GM19240 (cell line): ENCODE measurements around the gene MIF.

Experiments
- DNase-seq: peaks from one replicate; pipeline ENCODE4 v3.0.0; 2011; ENCODE audit warnings: low spot score; ENCODE audit not compliant: insufficient read length

MIF gene

DNA sequence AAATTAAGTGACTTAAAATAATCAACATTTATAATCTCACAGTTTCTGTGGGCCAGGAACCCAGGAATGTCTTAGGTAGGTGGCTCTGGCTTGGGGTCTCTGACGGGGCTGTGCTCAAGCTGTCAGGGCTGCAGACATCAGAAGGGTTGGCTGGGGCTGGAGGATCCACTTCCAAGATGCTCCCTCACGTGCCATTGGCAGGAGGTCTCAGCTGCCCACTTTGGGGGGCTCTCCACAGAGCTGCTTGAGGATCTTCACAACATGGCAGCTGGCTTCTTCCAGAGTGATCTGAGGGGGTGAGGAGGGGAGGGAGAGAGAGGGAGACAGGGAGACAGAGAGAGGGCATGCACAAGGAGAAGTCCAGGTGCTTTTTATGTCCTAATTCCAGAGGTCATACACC, 18.4 kb upstream of the MIF start:
- no peak for DNase-seq

DNA sequence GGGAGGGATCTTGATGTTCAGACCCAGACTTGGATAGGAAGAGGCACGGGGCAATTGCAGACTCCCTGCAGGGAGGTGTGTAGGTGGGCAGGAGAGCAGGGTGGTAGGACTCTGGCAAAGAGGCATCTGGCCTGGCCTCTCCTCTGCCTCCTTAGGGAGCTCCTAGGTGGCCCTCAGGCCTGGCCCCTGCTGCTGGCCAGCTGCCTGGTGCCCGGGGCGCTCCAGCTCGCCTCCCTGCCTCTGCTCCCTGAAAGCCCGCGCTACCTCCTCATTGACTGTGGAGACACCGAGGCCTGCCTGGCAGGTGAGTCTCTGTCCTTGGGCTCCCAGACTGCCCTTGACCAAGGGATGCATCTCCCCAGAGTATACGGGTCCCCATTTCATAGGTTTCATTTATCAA, 16.6 kb upstream of the MIF start:
- no peak for DNase-seq

DNA sequence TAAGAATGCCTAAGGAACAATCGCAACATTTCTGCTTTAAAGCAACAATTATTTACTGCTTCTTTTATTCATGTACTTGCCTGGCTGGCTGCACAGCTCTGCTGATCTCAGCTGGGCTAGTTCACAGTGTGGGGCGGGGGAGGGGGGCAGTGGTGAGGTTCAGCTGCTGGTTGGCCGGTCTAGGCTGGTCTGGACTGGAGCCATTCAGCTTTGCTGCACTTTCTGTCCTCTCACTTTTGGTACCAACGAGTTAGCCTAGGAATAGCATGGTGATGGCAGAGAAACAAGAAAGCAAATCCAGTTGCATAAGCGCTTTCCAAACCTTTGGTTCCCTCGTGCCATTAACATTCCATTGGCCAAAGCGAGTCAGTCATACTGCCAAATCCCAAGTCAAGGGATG, 16.0 kb upstream of the MIF start:
- no peak for DNase-seq

DNA sequence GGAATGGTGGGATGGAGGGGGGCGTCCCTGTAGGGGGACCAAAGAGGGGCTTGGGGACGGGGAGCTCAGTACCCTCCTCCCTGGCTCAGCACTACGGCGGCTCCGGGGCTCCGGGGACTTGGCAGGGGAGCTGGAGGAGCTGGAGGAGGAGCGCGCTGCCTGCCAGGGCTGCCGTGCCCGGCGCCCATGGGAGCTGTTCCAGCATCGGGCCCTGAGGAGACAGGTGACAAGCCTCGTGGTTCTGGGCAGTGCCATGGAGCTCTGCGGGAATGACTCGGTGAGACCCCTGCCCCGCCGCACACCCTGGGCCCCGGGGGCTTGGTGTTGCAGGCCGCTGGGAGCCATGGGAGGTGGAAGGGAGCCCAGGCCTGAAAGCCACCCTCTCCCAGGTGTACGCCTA, 11.8 kb upstream of the MIF start:
- no peak for DNase-seq

GRCh38 chr22:23883658-23884057, 10.5 kb upstream of the MIF start:
- DNase-seq: no peak

GRCh38 chr22:23884140-23884539, 10.0 kb upstream of the MIF start:
- no peak for DNase-seq

DNA sequence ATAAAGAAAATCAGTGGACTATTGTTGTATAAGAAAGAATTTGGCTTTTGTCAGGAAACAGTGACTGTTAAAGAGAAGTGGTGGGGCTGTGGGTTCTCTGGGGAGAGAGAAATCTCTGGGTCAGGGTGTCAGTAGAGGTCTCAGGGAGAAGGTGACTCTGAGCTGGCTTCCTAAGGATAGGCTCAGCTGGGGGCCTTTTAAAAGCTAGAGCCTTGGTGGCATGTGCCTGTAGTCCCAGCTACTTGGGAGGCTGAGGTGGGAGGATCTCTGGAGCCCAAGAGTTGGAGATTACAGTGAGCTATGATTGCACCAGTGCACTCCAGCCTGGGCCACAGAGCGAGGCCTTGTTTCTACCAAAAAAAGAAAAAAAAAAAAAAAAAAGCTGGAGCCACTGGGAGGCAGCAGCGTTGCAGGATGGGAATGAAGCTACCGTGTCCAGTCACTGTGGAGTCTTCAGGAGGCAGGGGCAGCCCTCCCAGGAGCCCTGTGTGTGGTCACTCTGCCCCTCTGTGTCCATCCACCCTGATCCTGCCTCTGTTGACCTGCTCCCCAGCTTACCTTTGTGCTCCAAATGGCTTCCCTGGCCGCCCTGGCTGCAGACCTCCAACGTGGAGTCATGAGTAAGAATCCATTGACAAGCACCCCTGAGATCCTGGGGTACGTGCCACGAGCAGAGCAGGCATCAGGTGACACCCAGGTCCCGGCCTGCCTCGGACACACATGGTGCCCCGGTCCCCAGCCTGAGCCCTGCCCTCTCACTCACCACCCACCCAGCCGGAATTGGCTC, 5.4 kb upstream of the MIF start:
- no peak for DNase-seq

DNA sequence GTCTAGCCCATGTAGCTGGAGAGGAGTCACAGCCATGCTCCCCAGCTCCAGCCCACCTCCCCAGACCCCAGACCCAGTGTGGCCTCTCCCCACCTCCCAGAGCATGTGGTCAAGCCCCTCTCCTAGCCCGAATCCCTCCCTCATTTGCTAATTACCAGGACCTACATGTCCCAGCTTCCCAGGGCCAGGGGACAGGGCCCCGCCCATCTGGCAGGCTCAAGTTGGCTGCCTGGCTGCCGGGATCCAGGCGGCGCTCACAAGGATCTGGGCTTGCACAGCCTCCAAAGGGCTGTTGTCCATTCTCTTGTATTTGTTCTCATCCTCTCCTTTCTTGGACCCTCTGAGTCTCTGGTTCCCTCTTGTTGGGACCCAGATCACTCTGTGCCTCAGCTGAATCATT, 4.6 kb upstream of the MIF start:
- DNase-seq: no peak

GRCh38 chr22:23891726-23892125, 2.5 kb upstream of the MIF start:
- DNase-seq: no peak

DNA sequence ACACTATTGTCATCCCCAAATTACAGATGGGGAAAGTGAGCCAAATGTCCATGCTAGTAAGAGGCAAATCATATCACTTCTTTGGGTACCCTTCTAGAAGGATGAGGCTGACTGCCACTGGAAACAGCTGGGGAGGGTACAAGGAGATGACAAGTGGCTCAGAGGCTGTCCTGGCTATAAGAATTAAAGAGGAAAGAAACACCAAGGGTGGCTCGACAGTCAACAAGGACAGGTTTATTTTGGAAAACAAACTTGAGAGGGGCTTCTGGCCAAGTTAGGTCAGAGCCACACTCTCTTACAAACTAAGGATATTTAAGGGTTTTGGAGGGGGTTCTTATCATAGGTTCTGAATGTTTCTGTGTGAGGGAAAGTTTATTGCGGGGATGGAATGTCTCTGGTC, 2.1 kb upstream of the MIF start:
- no peak for DNase-seq

- DNase-seq: no peak
Measured at GRCh38 chr22:23892706-23893105, 1.5 kb upstream of the MIF start.

DNA sequence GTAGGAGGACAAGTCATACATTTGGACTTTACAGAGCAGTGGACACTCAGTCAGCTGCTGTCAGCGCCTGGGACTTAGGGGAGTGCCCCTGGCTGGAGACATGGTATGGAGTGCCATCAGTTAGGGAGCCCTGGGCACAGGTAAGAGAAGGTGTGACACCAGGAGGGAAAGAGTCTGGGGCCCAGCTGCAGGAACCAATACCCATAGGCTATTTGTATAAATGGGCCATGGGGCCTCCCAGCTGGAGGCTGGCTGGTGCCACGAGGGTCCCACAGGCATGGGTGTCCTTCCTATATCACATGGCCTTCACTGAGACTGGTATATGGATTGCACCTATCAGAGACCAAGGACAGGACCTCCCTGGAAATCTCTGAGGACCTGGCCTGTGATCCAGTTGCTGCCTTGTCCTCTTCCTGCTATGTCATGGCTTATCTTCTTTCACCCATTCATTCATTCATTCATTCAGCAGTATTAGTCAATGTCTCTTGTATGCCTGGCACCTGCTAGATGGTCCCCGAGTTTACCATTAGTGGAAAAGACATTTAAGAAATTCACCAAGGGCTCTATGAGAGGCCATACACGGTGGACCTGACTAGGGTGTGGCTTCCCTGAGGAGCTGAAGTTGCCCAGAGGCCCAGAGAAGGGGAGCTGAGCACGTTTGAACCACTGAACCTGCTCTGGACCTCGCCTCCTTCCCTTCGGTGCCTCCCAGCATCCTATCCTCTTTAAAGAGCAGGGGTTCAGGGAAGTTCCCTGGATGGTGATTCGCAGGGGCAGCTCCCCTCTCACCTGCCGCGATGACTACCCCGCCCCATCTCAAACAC, 850 bp upstream of the MIF start:
- DNase-seq: no peak

DNA sequence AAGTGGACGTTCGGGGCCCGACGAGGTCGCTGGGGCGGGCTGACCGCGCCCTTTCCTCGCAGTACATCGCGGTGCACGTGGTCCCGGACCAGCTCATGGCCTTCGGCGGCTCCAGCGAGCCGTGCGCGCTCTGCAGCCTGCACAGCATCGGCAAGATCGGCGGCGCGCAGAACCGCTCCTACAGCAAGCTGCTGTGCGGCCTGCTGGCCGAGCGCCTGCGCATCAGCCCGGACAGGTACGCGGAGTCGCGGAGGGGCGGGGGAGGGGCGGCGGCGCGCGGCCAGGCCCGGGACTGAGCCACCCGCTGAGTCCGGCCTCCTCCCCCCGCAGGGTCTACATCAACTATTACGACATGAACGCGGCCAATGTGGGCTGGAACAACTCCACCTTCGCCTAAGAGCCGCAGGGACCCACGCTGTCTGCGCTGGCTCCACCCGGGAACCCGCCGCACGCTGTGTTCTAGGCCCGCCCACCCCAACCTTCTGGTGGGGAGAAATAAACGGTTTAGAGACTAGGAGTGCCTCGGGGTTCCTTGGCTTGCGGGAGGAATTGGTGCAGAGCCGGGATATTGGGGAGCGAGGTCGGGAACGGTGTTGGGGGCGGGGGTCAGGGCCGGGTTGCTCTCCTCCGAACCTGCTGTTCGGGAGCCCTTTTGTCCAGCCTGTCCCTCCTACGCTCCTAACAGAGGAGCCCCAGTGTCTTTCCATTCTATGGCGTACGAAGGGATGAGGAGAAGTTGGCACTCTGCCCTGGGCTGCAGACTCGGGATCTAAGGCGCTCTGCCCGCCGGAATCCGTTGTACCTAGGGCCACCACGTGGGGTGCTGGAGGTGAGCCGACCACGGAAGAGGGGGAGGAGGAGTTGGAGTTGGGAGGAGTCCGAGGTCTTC, 771 bp downstream of the MIF start:
- DNase-seq: peak; percentile 70

DNA sequence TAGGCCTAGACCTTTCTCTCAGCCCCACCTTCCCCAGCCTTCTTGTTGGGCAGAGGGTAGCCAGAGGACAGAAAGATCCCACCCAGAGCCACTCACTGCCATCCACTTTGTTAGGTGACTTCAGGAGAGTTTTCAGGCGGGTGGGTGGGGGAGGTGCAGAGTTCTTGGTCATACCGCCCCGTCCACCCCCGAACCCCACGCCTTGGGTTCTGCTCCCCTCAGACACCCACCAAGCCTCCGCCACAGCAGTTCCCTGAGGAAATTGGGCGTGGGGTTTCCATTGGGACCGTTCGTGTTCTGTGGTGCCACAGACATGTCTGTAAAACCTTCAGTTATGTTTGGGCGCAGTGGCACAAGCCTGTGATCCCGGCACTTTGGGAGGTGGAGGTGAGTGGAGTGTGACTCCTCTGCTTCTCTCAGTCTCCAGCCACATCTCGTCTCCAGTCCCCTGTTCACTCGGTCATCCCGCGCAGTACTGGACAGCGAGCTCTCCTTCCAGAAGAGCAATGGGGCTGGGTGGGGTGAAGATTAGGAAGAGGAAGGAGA, 1.5 kb downstream of the MIF start:
- no peak for DNase-seq

DNA sequence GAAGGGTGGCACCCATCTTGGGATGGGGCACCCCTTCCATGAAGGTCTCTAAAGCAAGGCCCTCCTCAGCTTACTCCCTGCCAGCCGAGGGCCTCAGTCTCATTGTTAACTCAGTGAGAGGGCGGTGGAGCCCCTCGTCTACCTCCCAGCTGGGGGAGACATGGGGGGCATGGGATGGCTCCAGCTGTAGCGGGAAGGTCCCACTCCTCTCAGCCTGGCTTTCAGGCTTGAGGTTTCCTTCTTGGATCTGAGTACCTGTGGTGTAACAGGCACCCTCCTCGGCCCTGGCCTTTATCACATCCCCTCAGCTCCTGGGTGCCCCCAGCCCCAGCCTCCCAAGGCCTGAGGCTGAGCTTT, 2.0 kb downstream of the MIF start:
- no peak for DNase-seq

DNA sequence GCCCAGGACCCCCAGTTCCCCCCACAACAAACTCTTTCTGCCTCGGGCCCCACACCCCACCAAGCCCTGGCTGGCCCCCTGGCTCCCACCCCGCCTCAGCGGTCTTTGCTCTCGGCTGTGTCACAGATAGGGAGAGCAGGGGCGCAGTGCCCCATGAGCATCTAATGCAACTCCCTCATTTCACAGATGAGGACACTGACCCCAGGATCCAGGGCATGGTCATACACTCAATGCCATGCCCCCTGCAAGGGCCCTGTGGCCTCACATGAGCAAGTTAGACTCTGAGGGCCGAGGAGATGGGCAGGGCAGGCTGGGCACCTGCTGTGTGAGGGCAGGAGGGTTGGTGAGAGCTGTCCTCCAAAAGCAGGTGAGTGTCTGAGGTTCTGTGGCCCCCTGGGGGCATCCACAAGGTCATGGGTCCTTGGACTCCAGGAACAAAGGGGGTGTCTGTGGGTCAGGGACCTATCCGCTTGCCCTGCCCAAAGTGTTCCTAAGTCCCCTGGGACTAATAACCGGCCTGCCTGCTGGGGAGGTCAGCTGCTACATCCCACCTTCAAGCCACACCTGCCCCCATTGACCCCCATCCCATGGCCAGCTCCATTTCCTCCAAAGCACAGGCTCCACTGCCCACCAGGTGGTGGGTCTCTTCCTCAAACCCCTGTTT, 2.5 kb downstream of the MIF start:
- DNase-seq: no peak

DNA sequence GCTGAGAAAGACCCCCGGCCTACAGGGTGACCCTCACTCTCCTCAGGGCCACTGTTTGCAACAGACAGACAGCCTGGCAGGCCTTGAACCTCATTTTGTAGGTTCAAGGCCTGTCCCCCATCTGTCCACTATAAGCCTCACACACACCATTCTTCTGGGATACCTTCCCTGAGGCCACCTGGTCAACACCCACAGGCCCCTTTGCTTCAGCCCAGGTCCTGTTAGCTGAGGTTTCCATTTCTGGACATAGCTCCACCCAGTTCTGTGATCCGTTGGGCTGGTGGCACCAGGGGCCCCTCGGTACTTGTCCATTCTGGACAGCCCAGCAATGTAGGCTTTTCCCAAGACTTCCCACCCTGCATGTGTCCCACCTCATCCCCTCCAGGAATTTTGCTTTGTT, 3.1 kb downstream of the MIF start:
- no peak for DNase-seq

- no peak for DNase-seq
Measured at GRCh38 chr22:23898006-23898974, 4.1 kb downstream of the MIF start.

DNA sequence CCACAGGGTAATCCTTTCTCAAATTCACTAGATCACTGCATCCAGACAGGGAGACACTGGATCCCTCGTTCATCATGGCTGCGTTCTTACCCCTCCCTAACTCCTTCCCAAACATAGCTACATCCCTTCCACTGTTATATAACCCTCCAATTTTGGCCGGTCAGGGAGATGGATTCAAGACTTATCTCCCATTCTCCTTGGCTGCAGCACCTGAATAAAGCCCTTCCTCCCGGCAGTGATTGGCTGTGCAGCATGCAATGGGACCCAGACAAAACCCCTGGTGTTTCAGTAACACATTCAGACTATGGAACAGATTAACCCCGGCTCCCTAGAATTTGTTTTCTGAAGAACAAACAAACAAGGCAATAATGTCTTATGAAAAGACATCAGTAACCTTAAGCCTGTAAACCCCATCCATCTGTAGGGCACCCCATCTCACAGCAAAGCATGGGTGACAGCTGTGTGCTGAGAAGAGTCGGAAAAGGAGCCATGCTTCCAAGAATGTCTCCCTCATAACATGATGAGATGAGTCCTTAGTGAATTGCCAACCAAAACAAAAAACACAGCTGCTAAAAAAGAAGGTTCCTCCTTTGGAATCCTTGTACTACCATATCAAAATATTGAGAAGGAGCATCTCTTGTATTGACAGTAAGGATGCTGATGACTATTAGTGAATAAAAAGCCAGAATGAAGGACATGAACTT, 5.0 kb downstream of the MIF start:
- no peak for DNase-seq
